Activated B cell treated with CpG ODN at 0.5 μM for 24 hours (primary cell): Measurements from ENCODE around the gene HLCS. TPM values are rescaled to one million over a fixed set of nuclear protein-coding genes. Genes with fewer than 3 reads are reported as not detected.
A peak's percentile ranks its signal among the peaks of the same experiment; 100 is the strongest.
"Not testable (repeated sequence)": the region's sequence is repeated elsewhere in the genome, so short reads cannot be mapped to it uniquely, and the experiment has no call there.

Experiments
- ATAC-seq: fragments of 200-7000 bp; cut with Tn5 transposase; one replicate; pipeline ENCODE4 v1.10.0; 2021; ENCODE audit warnings: low read depth, mild to moderate bottlenecking, moderate library complexity
- CTCF ChIA-PET: fragments of 350-600 bp; sonication (Branson Sonifier 250); formaldehyde crosslinking; loops from one replicate; lab custom pipeline; 2021; ENCODE audit warnings: antibody characterized with exemption; lab: Charles Lee
- POLR2A ChIA-PET: fragments of 350-600 bp; sonication (Branson Sonifier 250); formaldehyde crosslinking; loops from one replicate; lab custom pipeline; 2021; ENCODE audit warnings: antibody characterized with exemption; lab: Charles Lee
- DNase-seq: peaks from one replicate; pipeline ENCODE4 v3.0.0; 2022
- H3K27ac Mint-ChIP-seq: one replicate; pipeline ENCODE4 v1.8.0; 2020; ENCODE audit warnings: mixed read lengths
- H3K27me3 Mint-ChIP-seq: one replicate; pipeline ENCODE4 v1.8.0; 2021; ENCODE audit warnings: mixed read lengths
- H3K36me3 Mint-ChIP-seq: one replicate; pipeline ENCODE4 v1.8.0; 2021; ENCODE audit warnings: low read depth, mixed read lengths
- H3K4me1 Mint-ChIP-seq: one replicate; pipeline ENCODE4 v1.8.0; 2021; ENCODE audit warnings: mixed read lengths
- H3K4me3 Mint-ChIP-seq: one replicate; pipeline ENCODE4 v1.8.0; 2020; ENCODE audit warnings: mild to moderate bottlenecking, mixed read lengths
- H3K9me3 Mint-ChIP-seq: one replicate; pipeline ENCODE4 v1.8.0; 2020; ENCODE audit warnings: mixed read lengths
- CTCF ChIP-seq: fragments of 200-600 bp; IDR thresholded peaks from one replicate; pipeline ENCODE4 v1.8.0; 2022; ENCODE audit warnings: antibody characterized with exemption, mild to moderate bottlenecking
- intact Hi-C: fragments of 100-400 bp; cut with micrococcal nuclease; formaldehyde crosslinking; loops from one replicate; pipeline ENCODE4 v1.15.1; 2024
- total RNA-seq: library from RNA; stranded (reverse); gene quantifications from 2 replicates; pipeline ENCODE4 v1.2.3, GENCODE V29; 2022

Gene HLCS
- total RNA-seq, 1 donor from 2014 or later, result 10.6 TPM

GRCh38 chr21:36999131-36999898 lies 32.8 kb upstream of the HLCS start:
- no peak overlapping the region for H3K27ac Mint-ChIP-seq
- H3K36me3 Mint-ChIP-seq, result no peaks in the 10 kb centered on the region
- no peak for ATAC-seq
- intact Hi-C loops, result no loop called here
- peaks cover 2% of the 10 kb centered on the region for H3K4me1 Mint-ChIP-seq
- no peaks in the 10 kb centered on the region for H3K9me3 Mint-ChIP-seq
- TF ChIP-seq CTCF, result no peak
- ChIA-PET CTCF (interaction anchor here (1.5 kb wide), 1 partner anchor 10 kb away, joined by 3 read pairs; no protein-coding TSS in a partner anchor), POLR2A (no interaction called here)
- no peak overlapping the region for H3K4me3 Mint-ChIP-seq
- no peaks in the 10 kb centered on the region for H3K27me3 Mint-ChIP-seq
- no peak for DNase-seq

- ATAC-seq, H3K9me3 Mint-ChIP-seq, CTCF ChIA-PET, H3K4me1 Mint-ChIP-seq, POLR2A ChIA-PET, intact Hi-C loops, H3K4me3 Mint-ChIP-seq, H3K27me3 Mint-ChIP-seq, DNase-seq, H3K27ac Mint-ChIP-seq, H3K36me3 Mint-ChIP-seq: not testable (repeated sequence)
These were observed 28.8 kb upstream of the HLCS start for GRCh38 chr21:36995285-36995684.

- no peaks in the 10 kb centered on the region for H3K36me3 Mint-ChIP-seq
- DNase-seq (no peak), ATAC-seq (no peak)
- POLR2A ChIA-PET, result no interaction called here
- peaks cover 5% of the 10 kb centered on the region for H3K4me1 Mint-ChIP-seq
- H3K27me3 Mint-ChIP-seq, result no peaks in the 10 kb centered on the region
- CTCF ChIA-PET, result interaction anchor here (1.2 kb wide), 1 partner anchor 17 kb away, joined by 6 read pairs; no protein-coding TSS in a partner anchor
- H3K9me3 Mint-ChIP-seq, result no peaks in the 10 kb centered on the region
- TF ChIP-seq CTCF, result no peak
- H3K27ac Mint-ChIP-seq, result no peak overlapping the region
- H3K4me3 Mint-ChIP-seq, result peak overlapping the region; percentile 60
- intact Hi-C loops, result loop anchor here (5.0 kb wide), 1 partner anchor 492 kb away; no protein-coding TSS in a partner anchor
These were observed 28.2 kb upstream of the HLCS start for GRCh38 chr21:36994501-36995158.

GRCh38 chr21:36992671-36993070 lies 26.2 kb upstream of the HLCS start:
- no peaks in the 10 kb centered on the region for H3K36me3 Mint-ChIP-seq
- H3K27me3 Mint-ChIP-seq, result no peaks in the 10 kb centered on the region
- ChIA-PET POLR2A (no interaction called here), CTCF (no interaction called here)
- ATAC-seq (no peak), DNase-seq (no peak)
- no peaks in the 10 kb centered on the region for H3K9me3 Mint-ChIP-seq
- TF ChIP-seq CTCF, result no peak
- intact Hi-C loops, result loop anchor here (5.0 kb wide), 1 partner anchor 490 kb away; no protein-coding TSS in a partner anchor
- H3K4me3 Mint-ChIP-seq, result no peak overlapping the region
- no peak overlapping the region for H3K27ac Mint-ChIP-seq
- H3K4me1 Mint-ChIP-seq, result peaks cover 10% of the 10 kb centered on the region

- Mint-ChIP-seq H3K27ac (peak overlapping the region; percentile 71), H3K27me3 (no peaks in the 10 kb centered on the region), H3K4me3 (peak overlapping the region; percentile 83), H3K4me1 (peaks cover 10% of the 10 kb centered on the region), H3K36me3 (no peaks in the 10 kb centered on the region), H3K9me3 (no peaks in the 10 kb centered on the region)
- DNase-seq (no peak), ATAC-seq (no peak)
- intact Hi-C loops, result loop anchor here (1.0 to 5.0 kb wide), 2 partner anchors 51 to 488 kb away; no protein-coding TSS in a partner anchor
- TF ChIP-seq CTCF, result no peak
- ChIA-PET POLR2A (interaction anchor here (0.6 to 2.6 kb wide), 4 partner anchors 12 to 277 kb away, joined by 4 to 21 read pairs (median 8); partner anchors contain the start of genes PIGP, TTC3 and VPS26C), CTCF (interaction anchor here (1.0 to 3.7 kb wide), 7 partner anchors 12 to 360 kb away, joined by 3 to 24 read pairs (median 3); partner anchors contain the start of gene HLCS)
These were observed 24.2 kb upstream of the HLCS start for GRCh38 chr21:36990508-36991205.
